Natural killer cell treated with Interleukin-12 subunit alpha and Interleukin-12 subunit beta and Interleukin-15 and Interleukin-18, amount 100 ng/mL, for 72 hours (primary cell): ENCODE measurements around the gene CMSS1. TPM values are rescaled to one million over a fixed set of nuclear protein-coding genes. Genes with fewer than 3 reads are reported as not detected.
"Not testable (repeated sequence)": the region's sequence is repeated elsewhere in the genome, so short reads cannot be mapped to it uniquely, and the experiment has no call there.

Experiments
- ATAC-seq, 2 donors: fragments of 150-1000 bp; cut with Tn5 transposase in 1 of 2; sonication (Bioruptor Pico), chemical (Tn5 transposase) in 1 of 2; 2 replicates each; pipeline ENCODE4 v1.10.0; 2021
- DNase-seq: peaks from one replicate; pipeline ENCODE4 v3.0.0; 2022; ENCODE audit warnings: low spot score
- H3K27ac Mint-ChIP-seq, 2 donors: 1 replicate in 1 of 2; 2 replicates in 1 of 2; pipeline ENCODE4 v1.8.0; 2022; ENCODE audit warnings: mixed read lengths in 2 of 2, mild to moderate bottlenecking in 1 of 2, moderate library complexity in 1 of 2
- H3K27me3 Mint-ChIP-seq, 2 donors: 1 replicate in 1 of 2; 2 replicates in 1 of 2; pipeline ENCODE4 v1.8.0; 2022; ENCODE audit warnings: mixed read lengths in 2 of 2
- H3K36me3 Mint-ChIP-seq: one replicate; pipeline ENCODE4 v1.8.0; 2022; ENCODE audit warnings: mixed read lengths
- H3K4me1 Mint-ChIP-seq, 2 donors: 1 replicate in 1 of 2; 2 replicates in 1 of 2; pipeline ENCODE4 v1.8.0; 2022; ENCODE audit warnings: low read depth in 2 of 2, mixed read lengths in 2 of 2, mild to moderate bottlenecking in 1 of 2
- H3K4me3 Mint-ChIP-seq: one replicate; pipeline ENCODE4 v1.8.0; 2022; ENCODE audit warnings: mixed read lengths
- H3K9me3 Mint-ChIP-seq: 2 replicates; pipeline ENCODE4 v1.8.0; 2022; ENCODE audit warnings: mixed read lengths
- total RNA-seq, 2 donors: library from RNA; stranded (reverse); gene quantifications; one replicate each; pipeline ENCODE4 v1.2.3, GENCODE V29; 2022

Gene CMSS1
- total RNA-seq, 2 donors from 2014 or later: 35.7 to 67.8 TPM

DNA sequence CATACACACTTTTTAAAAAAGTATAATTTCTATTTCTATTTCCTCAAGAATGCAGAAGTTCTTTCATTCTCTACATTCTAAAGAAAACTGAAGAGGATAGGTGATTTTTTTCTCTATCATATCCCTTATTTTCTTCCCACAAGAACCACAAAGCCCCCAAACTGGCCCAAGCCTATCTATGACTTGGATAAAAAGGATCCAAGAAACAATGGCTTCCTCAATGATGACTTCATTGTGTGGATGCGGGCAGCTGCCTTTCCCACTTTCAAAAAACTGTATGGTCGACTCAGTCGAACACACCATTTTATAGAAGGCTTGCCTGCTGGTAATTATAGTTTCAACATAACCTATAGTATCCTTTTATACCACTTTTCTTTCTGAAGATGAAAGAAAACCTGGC lies 390.2 kb downstream of the CMSS1 start:
- H3K4me3 Mint-ChIP-seq: no peak overlapping the region
- no peak overlapping the region for H3K27ac Mint-ChIP-seq
- DNase-seq: no peak
- no peak for ATAC-seq
- peaks cover 3% of the 10 kb centered on the region for H3K9me3 Mint-ChIP-seq
- H3K27me3 Mint-ChIP-seq: no peaks in the 10 kb centered on the region
- peaks cover 10 to 12% of the 10 kb centered on the region in 2 donors for H3K4me1 Mint-ChIP-seq
- H3K36me3 Mint-ChIP-seq: no peaks in the 10 kb centered on the region

DNA sequence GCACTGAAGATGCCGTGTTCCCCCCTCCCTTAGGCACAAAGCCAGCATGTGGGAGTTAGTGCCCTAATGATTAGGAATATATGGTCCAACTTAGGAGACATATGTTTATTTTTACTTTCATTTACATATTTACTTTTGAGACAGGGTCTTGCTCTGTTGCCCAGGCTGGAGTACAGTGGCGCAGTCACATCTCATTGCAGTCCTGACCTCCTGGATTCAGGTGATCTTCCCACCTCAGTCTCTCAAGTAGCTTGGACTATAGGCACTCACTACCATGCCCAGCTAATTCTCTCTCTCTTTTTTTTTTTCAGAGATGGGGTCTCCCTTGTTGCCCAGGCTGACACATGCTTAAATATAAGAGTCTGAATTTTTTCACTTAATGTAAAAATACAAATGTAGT lies 391.5 kb downstream of the CMSS1 start:
- ATAC-seq: no peak
- H3K36me3 Mint-ChIP-seq: no peaks in the 10 kb centered on the region
- H3K27me3 Mint-ChIP-seq: no peaks in the 10 kb centered on the region
- peaks cover 3% of the 10 kb centered on the region for H3K9me3 Mint-ChIP-seq
- no peak for DNase-seq
- no peak overlapping the region for H3K4me3 Mint-ChIP-seq
- no peak overlapping the region for H3K27ac Mint-ChIP-seq
- peaks cover 10 to 12% of the 10 kb centered on the region in 2 donors for H3K4me1 Mint-ChIP-seq

DNA sequence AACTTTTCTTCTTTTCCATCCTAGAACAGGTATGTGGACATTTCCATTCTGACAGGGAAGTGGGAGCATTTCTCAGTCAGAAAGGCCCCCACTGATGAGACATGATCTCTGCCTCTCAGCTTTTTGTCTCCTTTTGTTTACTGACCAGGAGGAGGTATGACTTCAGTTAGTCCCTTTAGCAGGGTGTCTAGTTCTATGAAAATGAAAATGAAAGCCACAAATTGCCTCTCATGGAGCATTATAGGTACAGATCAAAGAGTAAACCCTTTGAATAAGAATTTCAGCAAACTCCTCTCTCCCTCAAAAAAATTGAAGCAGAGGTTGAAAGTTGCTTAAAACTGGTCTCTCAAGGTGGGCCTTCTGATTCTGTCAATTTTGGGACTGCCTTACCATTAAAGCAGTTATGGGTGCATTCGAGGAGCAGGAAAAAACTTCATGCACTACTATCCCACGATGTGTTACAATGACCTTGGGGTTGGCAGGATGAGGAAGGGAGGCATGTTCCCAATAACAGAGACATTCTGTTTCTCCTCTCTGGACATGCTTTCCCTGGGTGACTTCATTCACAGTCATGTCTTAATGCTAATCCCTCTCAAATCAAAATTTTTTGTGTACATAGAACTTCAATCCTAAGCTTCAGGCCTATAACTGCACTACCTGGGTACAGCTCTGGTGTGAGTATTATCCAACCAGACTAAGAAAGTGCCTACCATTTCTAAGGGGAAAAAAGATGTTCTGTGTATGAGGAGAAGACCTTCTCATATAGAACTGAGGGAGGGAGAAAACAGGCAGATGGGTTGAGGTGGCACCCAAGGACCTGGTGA lies 392.5 kb downstream of the CMSS1 start:
- Mint-ChIP-seq H3K27me3 (peaks cover 1 to 3% of the 10 kb centered on the region in 2 donors), H3K4me3 (peak overlapping the region; percentile 59)

DNA sequence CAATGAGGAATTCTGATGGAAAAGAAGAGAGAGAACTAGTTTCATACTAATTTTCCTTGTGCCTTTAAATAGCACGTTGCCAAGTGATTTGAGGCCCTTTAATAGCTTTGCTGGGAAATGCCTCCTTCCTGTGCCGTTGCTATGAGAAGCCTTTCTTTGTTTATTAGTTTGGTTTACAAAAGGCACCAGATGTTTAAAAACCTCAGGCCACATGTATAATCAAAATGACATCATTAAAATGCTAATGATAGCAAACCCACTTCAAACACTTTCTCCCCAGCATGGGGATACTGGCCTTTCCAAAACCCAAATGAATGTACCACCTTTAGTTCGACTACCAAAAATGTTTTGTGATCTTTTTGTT lies 393.1 kb downstream of the CMSS1 start:
- no peak for DNase-seq
- H3K27ac Mint-ChIP-seq: peak overlapping the region; percentile 56 to 78
- peaks cover 10 to 12% of the 10 kb centered on the region in 2 donors for H3K4me1 Mint-ChIP-seq
- peaks cover 7% of the 10 kb centered on the region in 2 donors for H3K27me3 Mint-ChIP-seq
- H3K36me3 Mint-ChIP-seq: no peaks in the 10 kb centered on the region
- H3K9me3 Mint-ChIP-seq: peaks cover 3% of the 10 kb centered on the region
- peak overlapping the region; percentile 59 for H3K4me3 Mint-ChIP-seq
- peak in 1 of 2 donors; percentile 17 for ATAC-seq

More for the DNA sequence above, 392.5 kb downstream of the CMSS1 start:
- H3K36me3 Mint-ChIP-seq: no peaks in the 10 kb centered on the region
- DNase-seq (no peak), ATAC-seq (peak; percentile 67 to 84)
- peaks cover 10 to 12% of the 10 kb centered on the region in 2 donors for H3K4me1 Mint-ChIP-seq
- H3K9me3 Mint-ChIP-seq: peaks cover 3% of the 10 kb centered on the region
- H3K27ac Mint-ChIP-seq: peak overlapping the region; percentile 56 to 78

DNA sequence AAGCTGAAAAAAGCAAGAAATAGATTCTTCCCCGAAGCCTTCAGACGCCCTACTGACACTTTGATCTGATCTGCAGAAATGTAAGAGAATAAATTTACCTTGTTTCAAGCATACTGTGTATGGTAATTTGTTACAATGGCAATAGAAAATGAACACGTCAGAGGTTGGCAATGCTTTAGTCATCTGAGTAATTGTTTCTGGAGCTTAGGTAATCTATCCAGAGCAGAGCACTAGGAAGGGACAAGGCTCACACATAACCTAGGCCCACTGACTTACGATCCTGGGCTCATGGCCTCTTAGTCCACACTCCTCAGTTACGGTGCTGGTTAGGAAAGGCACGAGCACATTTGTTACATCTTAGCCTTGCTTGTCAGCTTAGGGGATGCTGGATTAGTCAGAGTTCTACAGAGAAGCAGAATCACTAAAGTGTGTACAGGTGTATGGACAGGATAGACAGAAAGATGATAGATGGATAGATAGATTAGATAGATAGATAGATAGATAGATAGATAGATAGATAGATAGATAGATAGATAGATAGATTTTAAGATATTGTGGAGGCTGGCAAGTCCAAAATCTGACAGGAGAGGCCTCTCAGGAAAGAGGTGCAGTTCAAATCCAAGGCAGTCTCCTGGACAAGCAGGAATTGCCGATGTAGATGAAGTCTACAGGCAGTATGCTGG lies 396.4 kb downstream of the CMSS1 start:
- no peak overlapping the region for H3K4me3 Mint-ChIP-seq
- ATAC-seq: no peak
- DNase-seq: no peak
- H3K27me3 Mint-ChIP-seq: peaks cover 16 to 25% of the 10 kb centered on the region in 2 donors
- H3K4me1 Mint-ChIP-seq: peaks cover 10 to 12% of the 10 kb centered on the region in 2 donors
- peaks cover 3% of the 10 kb centered on the region for H3K9me3 Mint-ChIP-seq
- peaks cover 7% of the 10 kb centered on the region for H3K36me3 Mint-ChIP-seq
- H3K27ac Mint-ChIP-seq: no peak overlapping the region

DNA sequence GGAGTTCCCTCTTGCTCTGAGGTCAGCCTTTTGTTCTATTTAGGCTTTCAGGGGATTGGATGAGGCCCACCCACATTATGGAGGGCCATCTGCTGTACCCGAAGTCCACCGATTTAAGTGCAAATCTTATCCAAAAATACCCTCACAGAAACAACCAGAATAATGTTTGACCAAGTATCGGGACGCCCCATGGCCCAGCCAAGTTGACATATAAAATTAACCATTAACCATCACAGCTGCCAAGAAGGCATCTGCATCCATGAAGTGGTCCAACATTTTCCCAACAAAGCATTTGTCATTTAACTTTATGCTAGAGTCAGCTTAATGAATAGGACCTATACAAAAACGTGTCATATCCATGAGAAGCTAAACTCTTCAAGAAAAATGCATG lies 396.9 kb downstream of the CMSS1 start:
- Mint-ChIP-seq H3K9me3 (peaks cover 7% of the 10 kb centered on the region), H3K36me3 (peaks cover 12% of the 10 kb centered on the region), H3K27ac (no peak overlapping the region), H3K4me1 (peaks cover 10 to 11% of the 10 kb centered on the region in 2 donors), H3K4me3 (no peak overlapping the region), H3K27me3 (peaks cover 20 to 30% of the 10 kb centered on the region in 2 donors)
- DNase-seq (no peak), ATAC-seq (no peak)

DNA sequence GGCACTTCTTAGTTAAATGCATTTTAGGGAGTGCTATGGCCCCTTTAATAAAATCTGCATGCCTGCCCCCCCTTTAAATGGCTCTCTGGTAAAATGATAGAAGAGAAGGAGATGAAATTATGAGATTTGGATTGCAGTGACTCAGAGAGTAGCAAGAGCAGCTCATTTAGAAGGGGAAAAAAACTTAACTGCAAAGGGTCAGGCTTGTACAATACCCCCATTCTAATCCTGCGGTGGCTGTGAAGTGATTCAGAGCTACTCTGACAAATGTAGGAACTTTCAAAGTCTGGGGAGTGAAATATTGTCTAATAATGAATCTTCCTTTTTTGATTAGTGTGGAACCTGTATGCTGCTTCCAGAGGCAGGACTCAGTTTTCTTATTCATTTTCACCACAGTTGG lies 399.1 kb downstream of the CMSS1 start:
- ATAC-seq (no peak), DNase-seq (no peak)
- peaks cover 20 to 30% of the 10 kb centered on the region in 2 donors for H3K27me3 Mint-ChIP-seq
- no peak overlapping the region for H3K27ac Mint-ChIP-seq
- H3K4me3 Mint-ChIP-seq: no peak overlapping the region
- peaks cover 4% of the 10 kb centered on the region for H3K9me3 Mint-ChIP-seq
- H3K4me1 Mint-ChIP-seq: peaks cover 6 to 8% of the 10 kb centered on the region in 2 donors
- peaks cover 12% of the 10 kb centered on the region for H3K36me3 Mint-ChIP-seq

DNA sequence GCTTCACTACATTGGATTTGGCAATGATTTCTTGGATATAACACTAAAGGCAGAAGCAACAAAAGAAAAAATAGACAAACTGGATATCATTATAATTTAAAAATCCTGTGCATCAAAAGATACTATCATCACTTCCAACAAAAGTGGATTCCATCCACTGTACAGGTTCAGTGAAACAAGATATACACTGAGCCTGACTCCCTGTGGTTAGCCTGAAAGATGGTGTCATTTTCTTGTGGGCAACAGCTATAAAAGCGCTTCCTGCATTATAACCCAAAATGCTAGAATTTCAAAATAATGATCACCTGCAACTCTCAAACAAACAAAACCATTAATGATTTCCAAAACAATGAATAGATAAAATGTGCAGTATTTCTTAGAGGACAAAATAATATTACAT lies 403.5 kb downstream of the CMSS1 start:
- Mint-ChIP-seq H3K27ac (no peak overlapping the region), H3K27me3 (peaks cover 16 to 18% of the 10 kb centered on the region in 2 donors), H3K4me3 (no peak overlapping the region), H3K9me3 (peaks cover 4% of the 10 kb centered on the region), H3K36me3 (peaks cover 12% of the 10 kb centered on the region), H3K4me1 (peaks cover 6 to 8% of the 10 kb centered on the region in 2 donors)
- DNase-seq (no peak), ATAC-seq (no peak)

DNA sequence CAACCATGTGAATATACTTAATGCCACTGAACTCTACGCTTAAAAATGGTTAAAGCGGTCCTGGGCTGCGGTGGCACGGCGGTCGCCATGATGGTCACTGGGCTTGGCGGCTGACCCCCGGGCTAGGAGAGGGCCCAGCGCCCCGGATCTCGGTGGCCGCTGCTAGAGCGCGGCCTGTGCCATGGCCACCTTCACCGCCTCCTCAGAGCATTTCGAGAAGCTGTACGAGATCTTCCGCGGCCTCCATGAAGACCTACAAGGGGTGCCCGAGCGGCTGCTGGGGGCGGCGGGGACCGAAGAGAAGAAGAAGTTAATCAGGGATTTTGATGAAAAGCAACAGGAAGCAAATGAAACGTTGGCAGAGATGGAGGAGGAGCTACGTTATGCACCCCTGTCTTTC lies 407.5 kb downstream of the CMSS1 start:
- Mint-ChIP-seq H3K27me3 (peaks cover 0 to 2% of the 10 kb centered on the region in 2 donors), H3K36me3 (no peaks in the 10 kb centered on the region), H3K9me3 (no peaks in the 10 kb centered on the region), H3K4me3 (no peak overlapping the region), H3K4me1 (peaks cover 8% of the 10 kb centered on the region in 2 donors), H3K27ac (no peak overlapping the region)
- DNase-seq (no peak), ATAC-seq (no peak)

DNA sequence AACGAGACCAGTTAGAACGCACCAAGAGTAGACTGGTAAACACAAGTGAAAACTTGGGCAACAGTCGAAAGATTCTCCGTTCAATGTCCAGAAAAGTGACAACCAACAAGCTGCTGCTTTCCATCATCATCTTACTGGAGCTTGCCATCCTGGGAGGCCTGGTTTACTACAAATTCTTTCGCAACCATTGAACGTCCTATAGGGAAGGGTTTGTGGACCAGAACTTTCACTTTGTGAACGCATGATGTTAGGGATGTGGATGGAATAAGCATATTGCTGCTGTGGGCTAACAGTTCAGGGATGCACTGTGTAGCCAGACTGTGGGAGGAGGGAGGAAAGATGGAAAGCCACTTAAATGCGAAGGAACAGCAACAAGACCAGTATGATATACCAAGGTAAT lies 408.2 kb downstream of the CMSS1 start:
- Mint-ChIP-seq H3K9me3 (no peaks in the 10 kb centered on the region), H3K27me3 (peaks cover 0 to 2% of the 10 kb centered on the region in 2 donors), H3K4me1 (peaks cover 5 to 6% of the 10 kb centered on the region in 2 donors), H3K4me3 (no peak overlapping the region), H3K36me3 (no peaks in the 10 kb centered on the region), H3K27ac (no peak overlapping the region)
- no peak for ATAC-seq
- no peak for DNase-seq

DNA sequence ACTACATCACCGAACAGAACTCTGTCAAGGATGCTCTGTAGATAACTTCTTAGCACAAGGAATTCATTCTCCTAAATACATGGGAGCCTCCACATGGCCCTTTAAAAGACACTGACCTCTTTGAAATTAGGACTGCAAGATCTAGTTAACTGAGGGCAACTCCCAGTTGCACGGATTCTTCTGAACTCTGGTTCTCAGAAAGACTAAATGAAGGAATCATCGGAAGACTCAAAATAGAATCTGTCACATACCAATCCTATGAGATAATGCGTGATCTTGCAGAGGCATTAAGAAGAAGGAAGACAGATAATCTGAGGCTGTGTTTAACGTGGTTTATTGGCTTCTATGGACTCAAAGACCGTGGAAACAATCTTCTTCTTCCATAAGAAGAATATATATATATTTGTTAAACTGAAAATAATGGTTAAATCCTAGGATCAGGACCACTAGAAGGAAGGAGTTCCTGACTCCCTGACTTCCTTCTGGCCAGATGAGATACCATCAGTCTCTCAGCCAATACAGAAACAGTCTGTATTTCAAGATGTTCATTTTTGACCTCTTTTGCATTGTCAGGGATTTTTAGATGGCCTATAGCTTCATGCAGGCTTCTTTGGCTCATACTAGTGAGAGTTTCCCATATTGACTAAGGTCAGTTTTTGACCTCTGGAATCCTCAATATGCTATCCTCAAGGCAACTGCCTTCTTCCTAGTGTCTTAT lies 409.2 kb downstream of the CMSS1 start:
- no peak overlapping the region for H3K4me3 Mint-ChIP-seq
- ATAC-seq: no peak

DNA sequence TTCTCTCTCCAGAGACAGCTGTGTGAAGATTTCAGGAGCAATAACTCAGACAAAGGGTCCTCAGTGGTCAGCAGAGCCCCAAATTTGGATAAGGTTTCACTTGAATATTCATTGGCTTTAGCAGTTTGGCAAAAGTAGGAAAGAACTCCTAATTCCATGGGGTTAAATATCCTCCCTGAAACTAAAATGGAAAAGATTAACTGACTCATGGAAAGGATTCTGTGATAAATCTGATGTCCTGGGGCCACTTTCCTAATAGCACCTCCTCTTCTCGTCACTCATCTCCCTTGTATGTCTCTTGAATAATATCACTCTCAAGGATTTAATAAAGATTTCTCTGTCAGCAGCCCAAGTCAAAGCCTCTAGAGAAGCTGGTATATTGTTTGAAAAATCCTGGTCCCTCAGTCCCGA lies 409.9 kb downstream of the CMSS1 start:
- H3K27ac Mint-ChIP-seq: no peak overlapping the region
- no peaks in the 10 kb centered on the region for H3K36me3 Mint-ChIP-seq
- H3K9me3 Mint-ChIP-seq: no peaks in the 10 kb centered on the region
- no peak overlapping the region for H3K4me3 Mint-ChIP-seq
- ATAC-seq (no peak), DNase-seq (no peak)
- peaks cover 0 to 3% of the 10 kb centered on the region in 2 donors for H3K4me1 Mint-ChIP-seq
- peaks cover 0 to 2% of the 10 kb centered on the region in 2 donors for H3K27me3 Mint-ChIP-seq

More for the DNA sequence above, 409.2 kb downstream of the CMSS1 start:
- Mint-ChIP-seq H3K27ac (no peak overlapping the region), H3K36me3 (no peaks in the 10 kb centered on the region), H3K4me1 (peaks cover 0 to 3% of the 10 kb centered on the region in 2 donors), H3K27me3 (peaks cover 0 to 2% of the 10 kb centered on the region in 2 donors), H3K9me3 (no peaks in the 10 kb centered on the region)
- no peak for DNase-seq

DNA sequence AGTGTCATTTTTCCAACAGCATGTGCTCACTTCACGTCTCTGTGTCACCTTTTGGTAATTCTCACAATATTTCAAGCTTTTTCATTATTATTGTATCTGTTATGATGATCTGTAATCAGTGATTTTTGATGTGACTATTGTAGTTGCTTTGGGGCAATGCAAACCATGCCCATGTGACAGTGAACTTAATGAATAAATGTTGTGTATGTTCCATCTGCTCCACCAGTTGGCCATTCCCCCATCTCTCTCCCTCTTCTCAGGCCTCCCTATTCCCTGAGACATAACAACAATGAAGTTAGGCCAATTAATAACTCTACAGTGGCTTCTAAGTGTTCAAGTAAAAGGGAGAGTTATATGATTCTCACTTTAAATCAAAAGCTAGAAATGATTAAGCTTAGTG lies 410.6 kb downstream of the CMSS1 start:
- H3K4me1 Mint-ChIP-seq: peaks cover 0 to 3% of the 10 kb centered on the region in 2 donors
- peaks cover 0 to 2% of the 10 kb centered on the region in 2 donors for H3K27me3 Mint-ChIP-seq
- H3K4me3 Mint-ChIP-seq: no peak overlapping the region
- H3K9me3 Mint-ChIP-seq: no peaks in the 10 kb centered on the region
- no peaks in the 10 kb centered on the region for H3K36me3 Mint-ChIP-seq
- ATAC-seq (no peak), DNase-seq (no peak)
- H3K27ac Mint-ChIP-seq: no peak overlapping the region

DNA sequence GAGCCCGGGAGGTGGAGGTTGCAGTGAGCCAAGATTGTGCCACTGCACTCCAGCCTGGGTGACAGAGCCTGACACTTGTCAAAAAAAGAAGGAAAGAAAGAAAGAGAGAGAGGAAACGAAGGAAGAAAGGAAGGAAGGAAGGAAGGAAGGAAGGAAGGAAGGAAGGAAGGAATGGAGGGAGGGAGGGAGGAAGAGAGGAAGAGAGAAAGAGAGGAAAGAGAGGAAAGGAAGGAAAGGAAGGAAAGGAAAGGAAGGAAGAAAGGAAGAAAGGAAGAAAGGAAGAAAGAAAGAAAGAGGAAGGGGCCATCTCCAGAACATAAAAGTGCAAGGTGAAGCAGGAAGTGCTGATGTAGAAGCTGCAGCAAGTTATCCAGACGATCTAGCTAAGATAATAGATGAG lies 411.5 kb downstream of the CMSS1 start:
- H3K4me3 Mint-ChIP-seq, DNase-seq, H3K4me1 Mint-ChIP-seq, H3K27ac Mint-ChIP-seq, ATAC-seq, H3K36me3 Mint-ChIP-seq, H3K9me3 Mint-ChIP-seq, H3K27me3 Mint-ChIP-seq: not testable (repeated sequence)
